Erythroblast (primary cell): ENCODE measurements around the gene SLC39A11.

Experiments used
- GATA1 ChIP-seq: IDR thresholded peaks from 2 replicates; pipeline ENCODE4 v1.6.1; 2011; ENCODE audit warnings: low read depth, mild to moderate bottlenecking, control low read depth, low read length, moderate library complexity
- POLR2A ChIP-seq: IDR thresholded peaks from 2 replicates; pipeline ENCODE4 v1.6.1; 2011; ENCODE audit warnings: mild to moderate bottlenecking, low read length

DNA sequence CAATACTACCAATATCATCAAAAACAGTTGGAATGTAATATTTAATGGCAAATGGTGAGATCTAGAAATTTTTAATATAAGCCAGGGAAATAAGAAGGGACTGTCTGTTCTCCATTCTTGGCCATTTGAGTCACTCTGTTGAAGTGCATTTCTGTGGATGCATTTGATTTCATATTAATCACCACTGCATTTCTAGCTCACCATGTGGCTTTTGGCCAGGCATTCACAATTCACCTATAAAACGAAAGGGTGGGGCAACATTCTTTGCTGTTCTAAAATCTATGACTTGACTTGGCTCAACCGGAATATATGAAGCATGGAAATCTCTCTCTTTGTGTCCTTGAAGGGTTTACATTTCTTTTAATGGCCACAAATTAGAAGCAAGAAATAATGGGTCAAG lies 483.0 kb downstream of the SLC39A11 start:
- TF ChIP-seq POLR2A (no peak), GATA1 (no peak)
